DND-41 (cell line): ENCODE results near the gene CIDEA.

ENCODE experiments used
- CTCF ChIP-seq: IDR thresholded peaks from 2 replicates; pipeline ENCODE4 v1.5.1; 2012; ENCODE audit warnings: borderline replicate concordance, low read length, moderate library complexity, mild to moderate bottlenecking; ENCODE audit not compliant: poor library complexity, severe bottlenecking; ENCODE audit errors: extremely low read depth
- EZH2 ChIP-seq: IDR thresholded peaks from 3 replicates; pipeline ENCODE4 v1.6.1; 2012; ENCODE audit warnings: borderline replicate concordance, low read depth, mild to moderate bottlenecking, moderate library complexity, low read length, inconsistent platforms; ENCODE audit not compliant: severe bottlenecking

GRCh38 chr18:12252061-12252460 lies 2.1 kb upstream of the CIDEA start:
- TF ChIP-seq EZH2, result no peak
- TF ChIP-seq CTCF, result no peak
